Measurements from ENCODE around the gene TFF2.
A peak's percentile ranks its signal among the peaks of the same experiment; 100 is the strongest.

Gene TFF2

GRCh38 chr21:42319376-42319775 is 31.4 kb downstream of the TFF2 start:
- no peak for ATAC-seq

- ATAC-seq, result no peak
Measured at GRCh38 chr21:42317826-42318746, 32.7 kb downstream of the TFF2 start.

GRCh38 chr21:42317341-42317741 is 33.5 kb downstream of the TFF2 start:
- no peak for ATAC-seq

GRCh38 chr21:42316891-42317290 is 33.9 kb downstream of the TFF2 start:
- no peak for ATAC-seq

- no peak for ATAC-seq
Measured at GRCh38 chr21:42315296-42315891, 35.4 kb downstream of the TFF2 start, which contains the start of gene TFF3. Gene TFF3 (minus strand): TSS chr21:42315409. CDS start chr21:42315374, 35 bp downstream.

GRCh38 chr21:42314616-42315295 is 36.0 kb downstream of the TFF2 start:
- no peak for ATAC-seq

- ATAC-seq, result no peak
Measured at GRCh38 chr21:42313501-42313969, 37.3 kb downstream of the TFF2 start.

GRCh38 chr21:42312626-42313104 is 38.1 kb downstream of the TFF2 start:
- ATAC-seq, result no peak

- ATAC-seq, result no peak
Measured at GRCh38 chr21:42311816-42312625, 38.8 kb downstream of the TFF2 start.

GRCh38 chr21:42311160-42311559 is 39.6 kb downstream of the TFF2 start:
- ATAC-seq, result no peak

- ATAC-seq, result no peak
Measured at GRCh38 chr21:42310411-42311001, 40.3 kb downstream of the TFF2 start.

GRCh38 chr21:42309753-42310213 is 41.0 kb downstream of the TFF2 start:
- ATAC-seq, result peak in 1 of 2 donors; percentile 53

- no peak for ATAC-seq
Measured at GRCh38 chr21:42308914-42309752, 41.7 kb downstream of the TFF2 start.

- ATAC-seq, result no peak
Measured at GRCh38 chr21:42308161-42308913, 42.5 kb downstream of the TFF2 start.

- no peak for ATAC-seq
Measured at GRCh38 chr21:42307106-42307505, 43.7 kb downstream of the TFF2 start.

- ATAC-seq, result no peak
Measured at GRCh38 chr21:42306366-42307035, 44.3 kb downstream of the TFF2 start.

GRCh38 chr21:42305707-42306147 is 45.1 kb downstream of the TFF2 start:
- no peak for ATAC-seq

GRCh38 chr21:42304556-42305454 is 46.0 kb downstream of the TFF2 start:
- no peak for ATAC-seq
